NCI-H146 (cell line): ENCODE data around the gene PCNX1.
"Not testable (repeated sequence)": the region's sequence is repeated elsewhere in the genome, so short reads cannot be mapped to it uniquely, and the experiment has no call there.

Experiments
- DNase-seq: peaks from one replicate; lab custom pipeline; 2025; lab: John Stamatoyannopoulos, UW

Gene PCNX1

DNA sequence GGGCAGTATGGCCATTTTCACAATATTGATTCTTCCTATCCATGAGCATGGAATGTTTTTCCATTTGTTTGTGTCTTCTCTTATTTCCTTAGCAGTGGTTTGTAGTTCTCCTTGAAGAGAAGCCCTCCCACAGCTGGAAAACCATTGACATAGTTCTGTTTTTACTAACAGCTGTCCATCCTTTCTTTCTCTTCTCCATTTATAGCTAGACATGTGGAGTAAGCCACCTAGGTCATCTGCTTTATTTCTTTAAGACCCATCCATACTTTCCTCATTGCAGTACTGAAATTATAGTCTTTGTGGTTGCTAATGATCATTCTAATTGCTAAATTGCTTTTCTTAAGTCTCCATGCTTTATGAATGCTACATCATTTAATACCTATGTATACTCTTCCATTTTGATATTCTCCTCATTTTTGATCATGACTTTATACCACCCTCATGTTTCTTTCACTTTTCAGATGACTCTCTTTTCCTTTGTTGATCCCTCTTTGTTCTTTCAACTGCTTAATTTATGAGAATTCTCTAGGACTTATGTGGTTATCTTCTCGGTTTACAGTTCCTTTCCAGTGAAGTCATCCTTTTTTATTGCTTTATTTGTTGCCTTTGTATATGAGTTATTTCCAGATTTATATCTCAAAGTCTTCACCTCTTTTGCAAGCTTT is 114.2 kb downstream of the PCNX1 start:
- no peak for DNase-seq

DNA sequence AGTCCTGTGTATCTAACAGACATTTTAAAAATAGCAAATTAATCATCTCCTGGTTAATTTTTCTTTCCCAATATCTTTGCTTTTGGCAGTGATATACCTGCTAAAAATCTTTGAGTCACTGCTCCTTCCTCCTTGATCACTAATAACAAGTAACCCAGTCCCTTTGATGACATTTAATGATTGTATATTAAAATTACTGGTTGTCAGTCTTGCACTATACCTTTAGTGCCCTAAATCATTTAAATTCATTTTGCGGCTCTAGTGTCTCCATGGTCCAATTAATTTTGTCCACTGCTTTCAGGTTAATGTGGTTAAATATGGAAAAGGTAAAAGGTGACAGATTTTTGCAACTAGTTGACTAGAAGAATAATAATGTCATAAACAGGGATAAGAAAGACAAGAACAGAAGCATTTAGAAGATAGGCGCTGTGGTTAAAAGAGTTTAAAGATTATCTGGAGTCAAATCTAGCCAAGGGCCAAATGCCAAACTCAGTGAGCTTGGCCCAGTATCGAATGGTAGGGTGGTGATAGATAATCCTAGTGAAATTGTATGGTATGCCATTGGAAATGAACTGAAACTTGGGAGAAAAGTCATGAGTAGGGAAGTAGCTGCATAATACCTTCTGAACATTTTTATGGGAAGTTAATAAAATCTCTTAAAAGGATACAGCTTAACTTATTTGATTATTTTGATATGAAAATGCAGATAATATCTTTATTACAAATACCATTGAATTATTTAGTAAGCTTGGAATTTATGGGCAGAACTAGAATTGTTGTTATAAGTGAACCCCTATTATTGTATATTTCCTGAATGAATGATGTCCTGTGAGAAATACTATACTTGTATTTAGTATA is 115.0 kb downstream of the PCNX1 start:
- DNase-seq = no peak

- no peak for DNase-seq
Measured at GRCh38 chr14:71022939-71023338, 115.7 kb downstream of the PCNX1 start.

DNA sequence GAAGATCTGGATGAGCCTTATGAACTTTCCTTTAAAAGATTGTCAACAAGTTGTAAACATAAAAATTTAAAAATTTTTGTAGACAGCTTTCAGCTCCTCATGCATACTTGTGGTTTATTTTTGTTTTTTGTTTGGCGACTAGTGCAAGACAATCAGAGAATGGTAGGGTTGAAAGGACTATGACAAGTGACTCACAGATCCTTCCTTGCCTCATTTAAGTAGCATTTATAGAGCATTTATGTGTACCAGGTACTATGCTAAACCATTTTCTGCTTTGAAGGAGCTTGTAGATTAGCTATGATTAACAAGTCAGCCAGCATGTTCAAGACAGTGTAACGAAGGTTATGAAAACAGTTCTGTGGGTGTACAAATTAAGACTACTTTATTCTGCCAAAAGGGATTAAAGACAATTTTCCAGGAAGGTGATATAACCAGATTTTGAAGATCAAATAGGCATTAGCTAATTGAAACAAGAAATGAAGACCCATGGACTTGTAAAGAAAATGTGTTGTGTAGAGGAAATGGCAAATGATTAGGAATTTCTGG is 122.0 kb downstream of the PCNX1 start:
- no peak for DNase-seq

DNA sequence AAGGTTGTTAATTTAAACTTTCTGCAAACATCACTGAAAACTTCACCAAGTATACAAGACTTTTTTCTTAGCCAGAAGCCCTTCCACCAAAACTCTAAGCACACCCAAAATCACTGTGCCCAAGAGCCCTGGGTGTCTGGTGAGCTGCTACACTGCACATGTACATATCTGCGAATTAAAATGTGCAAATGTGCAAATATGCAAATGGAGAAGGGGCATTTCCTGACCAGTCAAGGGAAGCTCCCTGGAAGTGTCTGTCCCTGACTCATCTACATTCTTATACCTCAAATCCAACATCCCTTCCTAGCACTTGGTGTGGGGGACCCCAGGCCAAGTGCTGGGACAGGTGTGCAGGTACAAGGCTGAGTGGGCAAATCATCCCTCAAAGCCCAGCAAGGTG is 123.7 kb downstream of the PCNX1 start:
- DNase-seq = no peak

DNA sequence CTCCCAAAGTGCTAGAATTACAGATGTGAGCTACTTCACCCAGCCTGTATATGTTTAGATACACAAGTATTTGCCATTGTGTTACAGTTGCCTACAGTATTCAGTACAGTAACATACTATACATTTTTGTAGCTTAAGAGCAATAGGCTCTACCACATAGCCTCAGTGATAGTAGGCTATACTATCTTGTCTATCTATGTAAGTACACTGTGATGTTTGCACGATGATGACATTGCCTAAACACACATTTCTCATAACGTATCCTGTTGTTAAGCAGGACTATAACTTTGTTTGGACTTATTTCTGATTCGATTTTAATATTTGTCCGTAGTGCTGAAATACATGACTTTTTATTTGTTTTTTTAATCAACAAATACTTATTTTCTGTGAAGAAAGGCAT is 129.2 kb downstream of the PCNX1 start:
- no peak for DNase-seq

GRCh38 chr14:71048393-71048792 is 141.1 kb downstream of the PCNX1 start:
- no peak for DNase-seq

DNA sequence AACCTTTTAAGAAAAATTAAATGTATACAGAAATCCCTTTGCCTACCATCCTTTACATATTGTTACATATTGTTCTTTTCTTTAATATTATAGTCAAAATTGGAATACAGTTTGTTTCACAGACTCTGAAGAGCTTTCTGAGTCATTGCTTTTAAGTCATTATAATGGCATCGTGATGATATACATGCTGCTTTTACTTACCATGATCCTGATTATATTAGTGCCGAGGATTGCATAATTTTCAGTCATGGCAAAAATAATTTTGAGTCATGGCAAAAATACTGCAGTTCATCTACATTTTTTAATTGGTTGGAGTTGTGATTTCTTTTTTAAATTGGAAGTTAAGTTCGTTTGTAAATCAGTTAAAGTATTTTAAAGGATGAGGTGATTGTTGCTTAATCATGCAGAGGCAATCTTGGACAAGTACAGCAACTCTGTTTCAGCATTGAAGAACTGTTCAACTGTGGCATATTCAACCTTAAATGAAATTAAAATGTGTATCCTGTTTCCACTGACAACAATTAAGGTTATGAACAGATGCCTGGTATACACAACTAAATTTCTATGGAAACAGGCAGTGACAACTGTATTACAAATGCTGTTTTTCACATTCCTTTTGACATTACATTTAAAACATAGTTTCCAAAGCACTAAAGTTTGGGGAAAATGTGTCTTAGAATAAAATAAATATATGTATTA is 142.3 kb downstream of the PCNX1 start:
- DNase-seq = no peak

- no peak for DNase-seq
Measured at GRCh38 chr14:71050227-71050823, 143.1 kb downstream of the PCNX1 start.

GRCh38 chr14:71054706-71055105 is 147.4 kb downstream of the PCNX1 start:
- no peak for DNase-seq

DNA sequence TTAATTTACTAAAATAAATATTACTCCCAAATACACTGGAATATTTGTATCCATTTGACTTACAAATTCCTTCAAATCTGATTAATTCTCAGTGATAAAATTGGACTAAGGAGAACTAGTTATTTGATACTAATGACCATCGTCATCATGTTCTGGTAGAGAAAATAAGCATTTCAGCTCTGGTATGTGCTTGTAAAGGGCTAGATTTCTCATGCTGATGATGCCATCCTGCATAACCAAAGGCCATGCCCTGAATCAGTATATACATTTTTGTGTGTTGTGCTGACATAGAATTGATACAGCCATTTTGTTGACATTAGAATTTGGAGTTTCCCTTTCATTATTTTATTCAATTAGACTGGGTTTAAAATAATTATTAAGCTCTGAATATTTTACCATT is 148.9 kb downstream of the PCNX1 start:
- no peak for DNase-seq

GRCh38 chr14:71060274-71060673 is 153.0 kb downstream of the PCNX1 start:
- DNase-seq = no peak

- DNase-seq = no peak
Measured at GRCh38 chr14:71060825-71061455, 153.7 kb downstream of the PCNX1 start.

DNA sequence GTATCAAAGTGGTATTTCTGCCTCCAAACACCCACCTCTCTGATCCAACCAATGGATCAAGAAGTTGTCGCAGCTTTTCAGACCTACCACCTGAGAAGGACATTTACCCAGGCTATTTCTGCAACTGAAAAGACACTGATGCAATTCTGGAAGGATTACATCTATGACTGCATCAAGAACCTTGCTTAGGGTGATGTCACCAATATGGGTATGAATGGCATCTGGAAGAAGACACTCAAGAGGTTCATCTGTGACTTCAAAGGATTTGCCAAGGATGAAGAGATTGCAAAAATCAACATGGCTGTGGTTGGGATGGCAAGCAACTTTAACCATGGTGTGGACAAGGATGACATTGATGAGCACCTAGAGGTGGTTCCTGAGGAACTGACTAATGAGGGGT is 154.2 kb downstream of the PCNX1 start:
- DNase-seq = no peak

- DNase-seq = no peak
Measured at GRCh38 chr14:71062581-71063303, 155.5 kb downstream of the PCNX1 start.

DNA sequence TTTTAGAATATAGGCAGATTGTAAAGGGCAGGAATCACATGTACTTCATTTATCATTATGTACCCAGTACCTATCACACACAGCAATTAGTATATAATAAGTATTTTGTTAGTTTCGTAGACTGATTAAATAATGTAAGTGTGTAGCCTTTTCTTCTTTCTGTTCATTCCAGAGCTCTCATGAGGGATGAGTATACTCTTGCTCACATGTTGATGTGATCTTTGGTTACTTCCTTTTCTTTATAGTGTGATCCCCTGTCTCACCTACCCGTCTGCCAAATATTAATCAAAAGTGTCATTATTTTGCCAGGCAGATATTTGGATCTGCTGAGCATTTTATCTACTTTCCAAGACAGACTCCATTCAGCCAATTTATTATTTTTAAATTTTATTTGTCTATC is 156.1 kb downstream of the PCNX1 start:
- no peak for DNase-seq

GRCh38 chr14:71064747-71065146 is 157.5 kb downstream of the PCNX1 start:
- DNase-seq = not testable (repeated sequence)

GRCh38 chr14:71070169-71070568 is 162.9 kb downstream of the PCNX1 start:
- no peak for DNase-seq

GRCh38 chr14:71071042-71071441 is 163.8 kb downstream of the PCNX1 start:
- DNase-seq = no peak

DNA sequence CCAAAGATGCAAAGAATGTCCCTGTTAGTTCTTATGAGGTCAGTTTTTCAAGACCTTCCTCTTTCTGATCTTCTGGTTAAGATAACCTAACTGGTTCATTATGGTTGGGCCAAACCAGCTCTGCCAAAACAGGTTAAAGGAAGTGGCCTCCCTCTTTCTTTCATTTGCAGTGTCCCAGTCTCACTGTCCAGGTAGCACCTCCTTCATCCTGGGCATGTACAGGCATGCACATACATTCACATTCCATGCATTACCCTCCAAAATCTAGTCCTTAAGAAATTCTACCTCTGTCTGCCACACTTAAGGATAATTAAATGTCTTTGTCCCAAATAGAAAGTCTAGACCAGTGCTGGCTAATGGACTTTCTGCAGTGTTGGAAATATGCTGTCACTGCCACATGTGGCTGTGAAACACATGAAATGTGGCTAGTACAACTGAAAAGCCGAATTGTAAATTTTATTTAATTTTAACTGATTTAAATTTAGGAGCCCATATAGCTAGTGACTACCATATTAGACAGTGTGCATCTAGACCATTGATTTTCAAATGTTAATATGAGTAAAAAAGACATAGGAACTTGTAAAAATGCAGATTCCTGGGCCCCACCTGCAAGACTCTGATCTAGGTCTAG is 169.3 kb downstream of the PCNX1 start:
- DNase-seq = no peak

DNA sequence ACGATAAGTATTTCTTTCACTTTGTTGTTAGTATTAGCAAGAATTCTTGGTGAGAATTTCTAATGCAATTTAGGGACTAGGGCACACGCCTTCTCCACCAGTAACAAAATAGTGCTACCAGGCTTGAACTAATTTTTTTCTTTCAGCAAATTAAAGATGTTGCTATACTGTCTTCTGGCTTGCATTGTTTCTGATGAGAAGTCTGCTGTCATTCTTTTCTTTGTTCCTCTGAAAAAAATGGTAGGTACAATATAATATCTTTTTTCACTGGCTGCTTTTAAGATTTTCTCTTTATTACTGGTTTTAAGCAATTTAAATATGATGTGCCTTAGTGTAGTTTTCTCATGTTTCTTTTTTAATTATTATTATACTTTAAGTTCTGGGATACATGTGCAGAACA is 171.2 kb downstream of the PCNX1 start:
- DNase-seq = no peak
